CD4-positive, CD25-positive, alpha-beta regulatory T cell (primary cell): ENCODE data around the gene CSF2RB. TPM values are rescaled to one million over a fixed set of nuclear protein-coding genes. Genes with fewer than 3 reads are reported as not detected.

Source experiments
- ATAC-seq, 2 donors: fragments of 150-1000 bp; cut with Tn5 transposase; one replicate each; pipeline ENCODE4 v1.10.0; 2021; ENCODE audit warnings: low read depth in 2 of 2, moderate number of reproducible peaks in 2 of 2, moderate library complexity in 1 of 2
- DNase-seq, 3 donors: peaks; one replicate each; pipeline versions ENCODE4 v3.0.0 to v3.0.0-alpha.2; 2012 to 2022; ENCODE audit warnings: mixed read lengths in 1 of 3
- H3K27ac ChIP-seq: one replicate; pipeline ENCODE4 v1.7.0; 2013; ENCODE audit warnings: mild to moderate bottlenecking, low read length; ENCODE audit not compliant: insufficient read depth, poor library complexity, severe bottlenecking
- H3K27me3 ChIP-seq: one replicate; pipeline ENCODE4 v1.7.0; 2013; ENCODE audit warnings: low read length; ENCODE audit not compliant: control insufficient read depth, insufficient read depth
- H3K36me3 ChIP-seq: one replicate; pipeline ENCODE4 v1.7.0; 2013; ENCODE audit warnings: mild to moderate bottlenecking, low read length, moderate library complexity; ENCODE audit not compliant: control insufficient read depth, insufficient read depth
- H3K4me1 ChIP-seq: 2 replicates; pipeline ENCODE4 v1.7.0; 2013; ENCODE audit warnings: mild to moderate bottlenecking, low read length; ENCODE audit not compliant: insufficient read depth, control insufficient read depth, poor library complexity, severe bottlenecking
- H3K4me3 ChIP-seq: one replicate; pipeline ENCODE4 v1.7.0; 2013; ENCODE audit warnings: low read depth, mild to moderate bottlenecking, low read length, moderate library complexity
- H3K9me3 ChIP-seq, 2 experiments: 1 replicate in 1 of 2; 2 replicates in 1 of 2; pipeline ENCODE4 v1.7.0; 2013; ENCODE audit warnings: low read length in 2 of 2, mild to moderate bottlenecking in 1 of 2, moderate library complexity in 1 of 2; ENCODE audit not compliant: control insufficient read depth in 2 of 2
- H3K27ac Mint-ChIP-seq, 3 donors: one replicate each; pipeline ENCODE4 v1.8.0; 2020 to 2022; ENCODE audit warnings: mild to moderate bottlenecking in 3 of 3, mixed read lengths in 3 of 3, moderate library complexity in 2 of 3
- H3K27me3 Mint-ChIP-seq: one replicate; pipeline ENCODE4 v1.8.0; 2022; ENCODE audit warnings: mild to moderate bottlenecking, mixed read lengths
- H3K36me3 Mint-ChIP-seq: one replicate; pipeline ENCODE4 v1.8.0; 2020; ENCODE audit warnings: mixed read lengths
- H3K4me1 Mint-ChIP-seq, 4 donors: one replicate each; pipeline ENCODE4 v1.8.0; 2020 to 2022; ENCODE audit warnings: mixed read lengths in 4 of 4, mild to moderate bottlenecking in 1 of 4
- H3K4me3 Mint-ChIP-seq, 4 donors: one replicate each; pipeline ENCODE4 v1.8.0; 2020 to 2022; ENCODE audit warnings: mild to moderate bottlenecking in 4 of 4, mixed read lengths in 4 of 4, moderate library complexity in 3 of 4
- H3K9me3 Mint-ChIP-seq, 7 donors: one replicate each; pipeline ENCODE4 v1.8.0; 2020 to 2022; ENCODE audit warnings: mixed read lengths in 7 of 7, mild to moderate bottlenecking in 3 of 7, moderate library complexity in 2 of 7
- polyA plus RNA-seq, 4 donors: library from polyadenylated mRNA; unstranded; fragments of 300-500 nt; fragmentation: Illumina TruSeq; gene quantifications; one replicate each; pipeline ENCODE4 v1.2.3, GENCODE V29; 2021
- total RNA-seq: library from RNA; stranded (reverse); gene quantifications from one replicate; pipeline ENCODE4 v1.2.3, GENCODE V29; 2022

The CSF2RB gene
- total RNA-seq: 27.0 TPM
- 10 to 100 TPM in 2 of 4 donors, 1 to 10 TPM in 2; 5.7 to 10.6 (median 8.8) TPM for polyA plus RNA-seq

DNA sequence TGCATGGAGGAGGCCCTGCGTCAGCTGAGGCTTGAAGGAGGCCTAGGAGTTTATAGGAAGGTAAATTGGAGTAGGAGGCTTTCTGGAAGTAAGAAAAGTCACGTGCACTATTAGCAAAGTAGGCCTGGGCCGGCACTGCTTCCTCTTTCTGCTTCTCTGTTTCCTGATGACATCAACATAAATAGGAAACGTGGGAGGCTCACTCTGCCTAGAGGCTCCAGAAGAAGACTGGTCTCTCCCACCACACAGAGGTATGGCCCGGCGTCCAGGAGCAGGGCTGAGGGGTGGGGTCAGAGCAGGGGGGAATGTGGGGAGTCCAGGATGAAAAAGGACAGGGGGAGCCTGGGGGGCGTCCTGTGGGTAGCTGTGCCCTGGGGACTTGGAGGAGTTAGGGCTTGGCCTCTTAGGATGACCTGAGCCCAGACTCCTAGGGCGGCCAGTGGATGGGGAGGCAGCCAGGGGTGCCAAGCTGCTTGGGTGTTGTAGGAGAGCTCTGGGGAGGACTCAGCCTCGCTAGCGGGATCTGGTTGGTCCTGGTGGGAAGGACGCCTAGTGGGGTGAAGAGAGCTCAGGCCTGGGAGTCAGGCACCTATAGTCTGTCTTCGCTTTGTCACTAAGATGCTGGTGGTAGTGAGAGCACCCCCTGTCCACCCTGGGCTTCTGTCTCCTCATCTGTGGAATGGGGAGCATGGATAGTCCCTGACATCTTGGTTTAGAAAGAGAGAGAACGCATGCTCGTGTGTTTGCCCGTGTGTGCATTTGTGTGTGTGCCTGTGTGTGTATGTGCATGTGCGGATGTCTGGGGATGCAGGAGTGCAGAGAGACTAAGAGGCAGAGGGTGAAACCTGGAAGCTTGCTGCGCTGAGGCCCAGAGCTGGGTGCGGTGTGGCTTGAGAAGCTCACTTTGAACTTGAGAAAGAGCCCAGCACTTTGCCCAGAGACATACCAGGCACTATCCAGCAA is at the start of gene CSF2RB:
Gene CSF2RB, plus strand, starts transcription at position 202 of the 963 bp plus-strand sequence. CDS start 8,580 bp downstream, outside the sequence.
- Mint-ChIP-seq H3K27me3 (no peaks in the 10 kb centered on the region), H3K4me3 (peak within 1 kb of the TSS; percentile 84 to 96 (median 93)), H3K9me3 (no peaks in the 10 kb centered on the region), H3K4me1 (peaks cover 19 to 48% (median 28%) of the 10 kb centered on the region in 4 donors), H3K27ac (peak within 1 kb of the TSS; percentile 87 to 92 (median 92)), H3K36me3 (peaks cover 6% of the 10 kb centered on the region)
- Histone ChIP-seq H3K9me3 (no peaks in the 10 kb centered on the region), H3K4me3 (peak within 1 kb of the TSS; percentile 89), H3K27ac (peak within 1 kb of the TSS; percentile 51), H3K36me3 (no peaks in the 10 kb centered on the region), H3K27me3 (no peaks in the 10 kb centered on the region), H3K4me1 (peaks cover 15% of the 10 kb centered on the region)
- DNase-seq (peak in 1 of 3 donors; percentile 57), ATAC-seq (peak; percentile 53 to 59)

DNA sequence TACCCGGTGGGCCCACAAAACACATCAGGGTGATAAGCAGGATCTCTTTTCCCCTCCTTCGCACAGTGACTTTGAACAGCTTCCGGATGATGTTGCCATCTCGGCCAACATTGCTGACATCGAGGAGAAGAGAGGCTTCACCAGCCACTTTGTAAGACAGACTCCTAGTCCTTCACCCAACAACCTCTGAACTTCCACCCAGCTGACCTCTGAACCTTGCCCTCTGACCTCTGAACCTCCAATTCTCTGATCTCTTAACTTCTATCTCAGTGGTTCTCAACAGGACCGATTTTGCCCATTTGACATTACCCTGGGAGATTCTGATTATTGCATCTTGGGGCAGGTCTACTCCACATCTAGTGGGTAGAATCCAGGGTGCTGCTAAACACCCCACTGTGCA is 49.4 kb upstream of the CSF2RB start:
- H3K9me3 ChIP-seq: no peaks in the 10 kb centered on the region
- DNase-seq: no peak
- no peak overlapping the region for H3K4me3 ChIP-seq
- H3K4me1 Mint-ChIP-seq: peaks cover 0 to 45% (median 33%) of the 10 kb centered on the region in 4 donors
- H3K36me3 ChIP-seq: peaks cover 37% of the 10 kb centered on the region
- no peak for ATAC-seq
- no peaks in the 10 kb centered on the region for H3K27me3 ChIP-seq
- H3K27me3 Mint-ChIP-seq: no peaks in the 10 kb centered on the region
- no peaks in the 10 kb centered on the region for H3K9me3 Mint-ChIP-seq
- H3K27ac Mint-ChIP-seq: no peak overlapping the region
- peaks cover 28% of the 10 kb centered on the region for H3K36me3 Mint-ChIP-seq
- peaks cover 29% of the 10 kb centered on the region for H3K4me1 ChIP-seq
- peak overlapping the region in 1 of 4 donors; percentile 5 for H3K4me3 Mint-ChIP-seq
- H3K27ac ChIP-seq: no peak overlapping the region

DNA sequence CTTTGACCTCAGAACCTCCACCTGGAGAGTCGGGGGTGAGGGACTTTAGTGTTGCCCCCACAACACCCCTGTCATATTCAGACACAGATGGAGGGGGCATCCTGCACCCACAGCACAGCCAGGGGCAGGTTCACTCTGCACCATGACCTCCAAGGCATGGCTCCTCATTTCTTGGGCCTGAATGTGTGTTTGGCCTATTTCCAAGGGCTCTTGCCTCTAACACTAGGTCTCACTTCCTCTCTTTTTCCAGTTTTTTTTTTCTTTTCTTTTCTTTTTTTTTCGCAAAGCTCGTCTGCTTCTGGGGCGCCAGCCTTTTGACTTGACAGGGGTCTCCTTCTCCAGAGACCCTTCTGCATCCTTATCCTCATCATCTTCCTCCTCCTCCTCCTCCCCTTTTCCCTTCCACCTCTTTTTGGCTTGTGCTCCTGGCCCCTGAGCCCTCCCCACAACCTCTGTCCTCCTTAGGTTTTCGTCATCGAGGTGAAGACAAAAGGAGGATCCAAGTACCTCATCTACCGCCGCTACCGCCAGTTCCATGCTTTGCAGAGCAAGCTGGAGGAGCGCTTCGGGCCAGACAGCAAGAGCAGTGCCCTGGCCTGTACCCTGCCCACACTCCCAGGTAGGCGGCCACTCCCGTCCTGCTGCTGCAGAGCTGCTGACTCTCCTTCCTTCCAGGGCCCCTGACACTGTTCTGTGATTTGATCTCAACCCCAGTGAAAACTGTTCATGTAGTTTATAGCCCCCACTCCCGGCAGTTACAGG is 48.8 kb upstream of the CSF2RB start:
- no peak for DNase-seq
- Histone ChIP-seq H3K4me1 (peaks cover 29% of the 10 kb centered on the region), H3K9me3 (no peaks in the 10 kb centered on the region), H3K36me3 (peaks cover 37% of the 10 kb centered on the region), H3K27me3 (no peaks in the 10 kb centered on the region), H3K4me3 (no peak overlapping the region), H3K27ac (no peak overlapping the region)
- H3K9me3 Mint-ChIP-seq: no peaks in the 10 kb centered on the region
- ATAC-seq: no peak
- H3K27ac Mint-ChIP-seq: peak overlapping the region in 1 of 3 donors; percentile 93
- H3K4me1 Mint-ChIP-seq: peaks cover 0 to 39% (median 32%) of the 10 kb centered on the region in 4 donors
- H3K4me3 Mint-ChIP-seq: peak overlapping the region in 1 of 4 donors; percentile 5
- H3K27me3 Mint-ChIP-seq: no peaks in the 10 kb centered on the region
- H3K36me3 Mint-ChIP-seq: peaks cover 28% of the 10 kb centered on the region

DNA sequence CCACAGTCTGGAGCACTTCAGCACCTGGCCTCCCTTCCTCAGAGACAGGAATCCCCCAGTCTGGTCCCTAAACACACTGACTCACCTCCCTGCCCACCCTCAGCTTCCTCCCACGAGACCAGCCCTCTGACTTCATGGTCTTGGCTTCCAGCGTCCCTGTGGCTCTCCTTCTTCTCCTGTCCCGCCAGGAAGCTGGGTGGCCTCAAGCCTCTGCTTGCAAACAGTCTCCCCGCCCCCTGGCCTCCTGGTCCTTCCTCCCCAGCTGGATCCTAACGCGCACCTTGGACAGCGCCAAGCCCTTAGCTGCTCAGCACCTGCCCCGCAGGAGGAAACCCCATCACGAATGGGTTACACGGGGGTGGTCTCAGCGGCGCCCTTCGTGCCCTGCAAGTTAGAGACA is 48.1 kb upstream of the CSF2RB start:
- ATAC-seq (no peak), DNase-seq (no peak)
- H3K36me3 Mint-ChIP-seq: peaks cover 32% of the 10 kb centered on the region
- no peaks in the 10 kb centered on the region for H3K27me3 Mint-ChIP-seq
- peaks cover 0 to 32% (median 25%) of the 10 kb centered on the region in 4 donors for H3K4me1 Mint-ChIP-seq
- H3K27ac Mint-ChIP-seq: no peak overlapping the region
- no peaks in the 10 kb centered on the region for H3K9me3 Mint-ChIP-seq
- no peak overlapping the region for H3K27ac ChIP-seq
- H3K4me1 ChIP-seq: peaks cover 29% of the 10 kb centered on the region
- H3K9me3 ChIP-seq: no peaks in the 10 kb centered on the region
- no peak overlapping the region for H3K4me3 ChIP-seq
- H3K4me3 Mint-ChIP-seq: no peak overlapping the region
- H3K36me3 ChIP-seq: peaks cover 41% of the 10 kb centered on the region
- H3K27me3 ChIP-seq: no peaks in the 10 kb centered on the region

DNA sequence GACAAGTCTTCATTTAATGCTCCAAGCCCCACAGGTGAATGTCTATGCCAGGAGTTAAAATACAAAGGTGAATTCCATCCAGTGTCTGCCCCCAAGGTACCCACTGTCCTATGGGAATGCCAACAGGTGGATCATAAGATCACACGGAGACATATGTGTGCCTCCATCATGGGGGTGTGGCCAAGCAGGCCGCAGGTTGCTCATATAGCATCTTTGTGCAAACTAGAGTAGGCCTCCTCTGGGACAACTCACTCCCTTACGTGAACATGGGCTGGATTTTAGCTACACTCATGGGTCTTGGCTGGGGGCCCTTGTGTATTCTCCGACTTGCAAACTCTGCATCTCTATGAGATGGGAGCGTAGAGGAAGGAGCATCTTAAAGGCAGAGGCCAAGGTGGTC is 45.7 kb upstream of the CSF2RB start:
- ATAC-seq: no peak
- H3K36me3 ChIP-seq: peaks cover 54% of the 10 kb centered on the region

DNA sequence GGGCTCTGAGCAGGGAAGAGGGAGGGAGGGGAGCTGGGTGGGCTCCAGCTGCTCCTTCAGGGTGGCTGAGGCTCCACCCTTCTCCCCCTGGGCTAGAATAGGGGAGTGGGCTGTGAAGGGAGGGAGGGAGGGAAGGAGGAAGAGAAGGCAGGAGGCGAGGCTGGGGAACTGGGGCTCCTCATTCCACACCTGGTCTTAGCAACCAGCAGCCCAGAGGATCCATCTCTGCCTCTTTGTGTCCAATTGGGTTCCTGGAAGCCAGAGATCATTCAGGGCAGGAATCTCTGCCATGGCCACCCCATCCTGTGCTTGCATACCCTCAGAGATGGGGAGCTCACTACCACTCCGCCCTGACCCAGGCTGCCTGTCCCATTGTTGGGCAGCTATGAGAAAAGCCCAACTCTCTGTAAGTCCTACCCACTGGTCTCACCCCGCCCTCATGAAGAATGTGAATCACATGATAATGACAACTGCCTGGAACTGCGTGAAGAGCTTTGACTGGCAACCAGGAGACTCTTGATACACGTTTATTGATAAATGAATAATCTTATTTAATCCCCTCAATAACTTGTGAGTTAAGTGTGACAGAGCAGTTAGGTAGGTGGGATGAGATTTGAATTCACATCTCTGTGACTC is 44.8 kb upstream of the CSF2RB start:
- H3K36me3 Mint-ChIP-seq: peaks cover 38% of the 10 kb centered on the region
- peak overlapping the region in 1 of 4 donors; percentile 38 for H3K4me3 Mint-ChIP-seq
- Histone ChIP-seq H3K4me1 (peaks cover 7% of the 10 kb centered on the region), H3K36me3 (peaks cover 52% of the 10 kb centered on the region), H3K27ac (no peak overlapping the region), H3K9me3 (no peaks in the 10 kb centered on the region), H3K4me3 (no peak overlapping the region), H3K27me3 (no peaks in the 10 kb centered on the region)
- peaks cover 2 to 19% (median 15%) of the 10 kb centered on the region in 4 donors for H3K4me1 Mint-ChIP-seq
- H3K27me3 Mint-ChIP-seq: no peaks in the 10 kb centered on the region
- no peak for DNase-seq
- no peak for ATAC-seq
- H3K27ac Mint-ChIP-seq: no peak overlapping the region
- no peaks in the 10 kb centered on the region for H3K9me3 Mint-ChIP-seq

More for the DNA sequence above, 45.7 kb upstream of the CSF2RB start:
- Histone ChIP-seq H3K4me1 (peaks cover 5% of the 10 kb centered on the region), H3K4me3 (no peak overlapping the region), H3K27ac (no peak overlapping the region), H3K27me3 (no peaks in the 10 kb centered on the region), H3K9me3 (no peaks in the 10 kb centered on the region)
- Mint-ChIP-seq H3K27ac (no peak overlapping the region), H3K9me3 (no peaks in the 10 kb centered on the region), H3K27me3 (no peaks in the 10 kb centered on the region), H3K4me3 (peak overlapping the region in 1 of 4 donors; percentile 38), H3K4me1 (peaks cover 0 to 14% (median 10%) of the 10 kb centered on the region in 4 donors), H3K36me3 (peaks cover 35% of the 10 kb centered on the region)
- DNase-seq: no peak

DNA sequence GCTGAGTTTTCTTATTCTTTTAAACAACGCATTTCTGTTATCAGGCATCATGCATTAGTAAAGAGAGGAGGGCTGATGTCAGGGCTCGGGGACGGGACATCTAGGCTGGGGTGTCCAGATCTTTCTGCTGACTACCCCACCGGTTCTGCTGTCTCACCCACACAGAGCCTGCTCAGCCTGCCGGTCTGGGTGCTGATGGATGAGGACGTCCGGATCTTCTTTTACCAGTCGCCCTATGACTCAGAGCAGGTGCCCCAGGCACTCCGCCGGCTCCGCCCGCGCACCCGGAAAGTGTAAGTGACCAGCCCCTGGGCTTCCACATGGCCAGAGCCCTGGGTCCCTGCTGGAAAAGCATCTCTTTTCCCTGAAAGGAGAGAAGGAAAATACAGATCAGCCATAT is 43.2 kb upstream of the CSF2RB start:
- Histone ChIP-seq H3K36me3 (peaks cover 48% of the 10 kb centered on the region), H3K4me1 (peaks cover 16% of the 10 kb centered on the region), H3K9me3 (no peaks in the 10 kb centered on the region), H3K4me3 (no peak overlapping the region), H3K27ac (no peak overlapping the region), H3K27me3 (no peaks in the 10 kb centered on the region)
- H3K4me1 Mint-ChIP-seq: peaks cover 7 to 29% (median 23%) of the 10 kb centered on the region in 4 donors
- ATAC-seq (no peak), DNase-seq (no peak)
- no peak overlapping the region for H3K4me3 Mint-ChIP-seq
- H3K9me3 Mint-ChIP-seq: no peaks in the 10 kb centered on the region
- peak overlapping the region in 2 of 3 donors; percentile 29 to 66 for H3K27ac Mint-ChIP-seq
- H3K36me3 Mint-ChIP-seq: peaks cover 25% of the 10 kb centered on the region
- H3K27me3 Mint-ChIP-seq: no peaks in the 10 kb centered on the region
